ENCODE results near the gene GFI1B. TPM values are rescaled to one million over a fixed set of nuclear protein-coding genes. Genes with fewer than 3 reads are reported as not detected.
A peak's percentile ranks its signal among the peaks of the same experiment; 100 is the strongest.

The GFI1B gene
- total RNA-seq, 2 donors from 2014 or later, result 0.44 TPM; not detected in 1

DNA sequence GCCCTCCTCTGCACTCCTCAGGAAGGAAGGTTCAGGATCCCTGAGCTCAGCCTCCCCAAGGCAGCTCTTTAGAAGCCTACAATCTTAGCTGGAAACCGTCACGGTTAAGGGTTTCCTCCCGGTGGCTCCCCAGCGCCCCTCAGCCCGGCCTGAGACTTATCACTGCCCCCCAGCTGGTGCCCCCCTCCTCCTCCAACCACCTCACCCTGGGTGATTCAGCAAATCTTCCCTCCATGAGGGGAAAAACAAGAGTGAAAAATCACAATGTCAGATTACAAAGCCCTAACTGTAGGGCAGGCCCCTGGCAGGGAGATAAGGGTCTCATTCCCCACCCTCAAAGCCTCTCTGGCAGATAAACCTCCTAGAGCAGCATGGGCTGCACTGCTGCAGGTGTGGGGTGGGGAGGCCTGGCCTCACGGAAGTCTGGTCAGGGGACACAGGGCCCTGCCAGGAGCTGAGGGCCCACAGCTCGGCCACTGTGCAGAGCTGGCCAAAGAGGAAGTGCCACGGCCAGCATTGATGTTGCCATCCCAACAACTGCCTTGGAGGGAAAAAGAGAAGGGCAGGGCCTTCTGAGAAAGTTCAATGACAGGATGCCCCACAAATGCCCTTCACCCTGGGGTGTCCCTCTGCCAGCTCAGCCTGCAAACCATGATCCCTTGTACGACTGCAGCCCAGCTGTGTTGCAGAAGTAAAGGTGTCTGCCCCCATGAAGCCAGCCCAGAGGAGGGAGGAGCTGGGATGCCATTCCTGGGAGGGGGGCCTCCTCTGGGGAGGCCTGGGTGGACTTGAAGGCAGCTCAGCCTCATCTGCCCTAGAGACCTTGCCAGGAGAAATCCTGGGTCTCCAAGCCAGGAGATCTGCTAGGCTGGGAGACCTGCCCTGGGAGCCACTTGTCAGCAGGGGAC is 25.9 kb downstream of the GFI1B start:
- Mint-ChIP-seq H3K36me3 (ENCODE audit: low read depth) (no peaks in the 10 kb centered on the region), H3K4me1 (peaks cover 34% of the 10 kb centered on the region), H3K27ac (peak overlapping the region; percentile 75), H3K4me3 (peak overlapping the region; percentile 4), H3K27me3 (ENCODE audit: insufficient read depth) (peaks cover 49% of the 10 kb centered on the region), H3K9me3 (no peaks in the 10 kb centered on the region)
- DNase-seq, result peak; percentile 58
- no peaks in the 10 kb centered on the region for H3K9me3 ChIP-seq (ENCODE audit: control insufficient read depth, low read length)
- WGBS, 2 experiments (ENCODE audit: insufficient coverage in 1 of 2, insufficient read length in 1 of 2), result 31 to 54% methylated on average over 3 to 9 of the region's 9 CpGs
- peaks cover 18% of the 10 kb centered on the region for H3K4me1 ChIP-seq (ENCODE audit: control insufficient read depth, insufficient read depth, low read length)
- H3K27ac ChIP-seq (ENCODE audit: low read depth, low read length), result no peak overlapping the region
- TF ChIP-seq, protein P1, sequence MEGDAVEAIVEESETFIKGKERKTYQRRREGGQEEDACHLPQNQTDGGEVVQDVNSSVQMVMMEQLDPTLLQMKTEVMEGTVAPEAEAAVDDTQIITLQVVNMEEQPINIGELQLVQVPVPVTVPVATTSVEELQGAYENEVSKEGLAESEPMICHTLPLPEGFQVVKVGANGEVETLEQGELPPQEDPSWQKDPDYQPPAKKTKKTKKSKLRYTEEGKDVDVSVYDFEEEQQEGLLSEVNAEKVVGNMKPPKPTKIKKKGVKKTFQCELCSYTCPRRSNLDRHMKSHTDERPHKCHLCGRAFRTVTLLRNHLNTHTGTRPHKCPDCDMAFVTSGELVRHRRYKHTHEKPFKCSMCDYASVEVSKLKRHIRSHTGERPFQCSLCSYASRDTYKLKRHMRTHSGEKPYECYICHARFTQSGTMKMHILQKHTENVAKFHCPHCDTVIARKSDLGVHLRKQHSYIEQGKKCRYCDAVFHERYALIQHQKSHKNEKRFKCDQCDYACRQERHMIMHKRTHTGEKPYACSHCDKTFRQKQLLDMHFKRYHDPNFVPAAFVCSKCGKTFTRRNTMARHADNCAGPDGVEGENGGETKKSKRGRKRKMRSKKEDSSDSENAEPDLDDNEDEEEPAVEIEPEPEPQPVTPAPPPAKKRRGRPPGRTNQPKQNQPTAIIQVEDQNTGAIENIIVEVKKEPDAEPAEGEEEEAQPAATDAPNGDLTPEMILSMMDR (conservative IDR thresholded peaks at IDR 0.05), result no peak
- H3K27me3 ChIP-seq (ENCODE audit: control insufficient read depth, insufficient read depth, low read length, poor library complexity, severe bottlenecking), result peaks cover 10% of the 10 kb centered on the region
- H3K4me3 ChIP-seq (ENCODE audit: low read length), result no peak overlapping the region
- no peaks in the 10 kb centered on the region for H3K36me3 ChIP-seq (ENCODE audit: control insufficient read depth, insufficient read depth, low read length)
- H3K9ac ChIP-seq (ENCODE audit: extremely low read depth, low read length, poor library complexity, severe bottlenecking), result no peak overlapping the region

DNA sequence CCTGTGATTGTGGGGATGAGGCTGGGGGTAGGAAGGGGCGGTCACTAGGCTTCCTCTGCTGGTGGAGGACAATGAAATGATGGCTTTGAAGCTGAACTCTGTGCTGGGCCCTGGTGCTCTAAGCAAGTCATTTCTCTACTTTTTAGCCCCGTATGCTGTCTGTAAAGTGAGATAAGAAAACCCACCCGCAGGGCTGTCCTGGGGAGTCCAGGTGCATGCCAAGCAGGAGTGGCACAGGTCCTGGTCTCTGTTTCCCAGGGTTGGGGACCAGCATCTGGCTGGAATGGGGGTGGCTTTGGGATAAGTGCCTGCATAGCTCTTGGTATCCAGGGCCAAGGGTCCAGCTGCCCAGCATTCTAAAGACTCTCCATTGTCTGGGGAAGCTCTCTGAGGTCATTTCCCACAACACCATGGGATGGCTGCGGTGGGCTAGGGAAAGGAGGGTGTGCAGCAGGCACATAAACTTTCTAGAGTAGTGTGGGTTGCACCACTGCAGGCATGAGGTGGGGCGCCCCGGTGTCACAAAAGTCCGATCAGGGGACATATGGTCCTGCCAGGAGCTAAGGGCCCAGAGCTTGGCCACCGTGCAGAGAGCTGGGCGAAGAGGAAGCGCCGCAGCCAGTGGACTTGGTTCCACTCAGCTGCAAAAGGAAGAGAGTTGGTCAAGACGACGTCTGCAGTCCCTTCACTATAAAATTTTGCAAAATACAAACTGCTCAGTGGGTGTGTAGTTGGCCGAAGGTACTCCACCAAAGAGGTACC is 26.7 kb downstream of the GFI1B start:
- peaks cover 16% of the 10 kb centered on the region for H3K27me3 ChIP-seq (ENCODE audit: control insufficient read depth, insufficient read depth, low read length, poor library complexity, severe bottlenecking)
- no peak overlapping the region for H3K27ac ChIP-seq (ENCODE audit: low read depth, low read length)
- WGBS, 2 experiments (ENCODE audit: insufficient coverage in 1 of 2, insufficient read length in 1 of 2), result 93 to 97% methylated on average over 9 to 14 of the region's 14 CpGs
- peaks cover 55% of the 10 kb centered on the region for H3K27me3 Mint-ChIP-seq (ENCODE audit: insufficient read depth)
- H3K4me1 ChIP-seq (ENCODE audit: control insufficient read depth, insufficient read depth, low read length), result peaks cover 18% of the 10 kb centered on the region
- H3K27ac Mint-ChIP-seq, result no peak overlapping the region
- H3K9me3 ChIP-seq (ENCODE audit: control insufficient read depth, low read length), result no peaks in the 10 kb centered on the region
- no peaks in the 10 kb centered on the region for H3K9me3 Mint-ChIP-seq
- DNase-seq, result peak; percentile 62
- no peaks in the 10 kb centered on the region for H3K36me3 ChIP-seq (ENCODE audit: control insufficient read depth, insufficient read depth, low read length)
- H3K36me3 Mint-ChIP-seq (ENCODE audit: low read depth), result no peaks in the 10 kb centered on the region
- H3K4me3 ChIP-seq (ENCODE audit: low read length), result no peak overlapping the region
- H3K9ac ChIP-seq (ENCODE audit: extremely low read depth, low read length, poor library complexity, severe bottlenecking), result no peak overlapping the region
- TF ChIP-seq, protein P1 (conservative IDR thresholded peaks at IDR 0.05), result no peak
- H3K4me1 Mint-ChIP-seq, result peaks cover 32% of the 10 kb centered on the region
- H3K4me3 Mint-ChIP-seq, result no peak overlapping the region

DNA sequence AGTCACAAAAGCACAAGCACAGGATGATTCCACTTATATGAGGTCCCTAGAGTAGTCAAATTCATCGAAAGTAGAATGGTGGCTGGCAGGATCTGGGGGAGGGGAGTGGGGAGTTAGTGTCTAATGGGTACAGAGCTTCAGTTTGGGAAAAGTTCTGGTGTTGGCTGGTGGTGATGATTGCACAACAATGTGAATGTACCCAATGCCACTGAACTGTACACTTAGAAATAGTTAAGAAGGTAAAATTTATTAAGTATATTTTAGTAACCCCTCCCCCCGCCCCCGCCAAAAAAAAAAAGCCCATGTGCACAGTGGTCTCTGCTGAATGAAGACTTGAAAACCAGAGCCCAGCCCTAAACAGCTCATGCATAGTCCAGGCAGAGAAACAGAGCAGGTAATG is 27.5 kb downstream of the GFI1B start:
- H3K27me3 ChIP-seq (ENCODE audit: control insufficient read depth, insufficient read depth, low read length, poor library complexity, severe bottlenecking), result peaks cover 16% of the 10 kb centered on the region
- H3K9ac ChIP-seq (ENCODE audit: extremely low read depth, low read length, poor library complexity, severe bottlenecking), result no peak overlapping the region

More for the DNA sequence above, 27.5 kb downstream of the GFI1B start:
- Mint-ChIP-seq H3K27me3 (ENCODE audit: insufficient read depth) (peaks cover 56% of the 10 kb centered on the region), H3K9me3 (no peaks in the 10 kb centered on the region), H3K4me1 (peaks cover 27% of the 10 kb centered on the region), H3K36me3 (ENCODE audit: low read depth) (no peaks in the 10 kb centered on the region), H3K4me3 (no peak overlapping the region), H3K27ac (no peak overlapping the region)
- Histone ChIP-seq H3K4me1 (ENCODE audit: control insufficient read depth, insufficient read depth, low read length) (peaks cover 18% of the 10 kb centered on the region), H3K36me3 (ENCODE audit: control insufficient read depth, insufficient read depth, low read length) (no peaks in the 10 kb centered on the region), H3K9me3 (ENCODE audit: control insufficient read depth, low read length) (no peaks in the 10 kb centered on the region), H3K4me3 (ENCODE audit: low read length) (no peak overlapping the region), H3K27ac (ENCODE audit: low read depth, low read length) (no peak overlapping the region)
- DNase-seq, result no peak
- WGBS, 2 experiments (ENCODE audit: insufficient coverage in 1 of 2, insufficient read length in 1 of 2), result 80 to 92% methylated on average over 1 to 3 of the region's 3 CpGs
- TF ChIP-seq, protein P1 (conservative IDR thresholded peaks at IDR 0.05), result no peak
